ENCODE measurements around the gene COG2. TPM values are rescaled to one million over a fixed set of nuclear protein-coding genes. Genes with fewer than 3 reads are reported as not detected.
A peak's percentile ranks its signal among the peaks of the same experiment; 100 is the strongest.

Gene COG2
- total and polyA plus RNA-seq, 2 of the 13 experiments (the other 11 are each of a cell fraction or from before 2014, with no cell fraction given), result 16.8 to 36.3 TPM

DNA sequence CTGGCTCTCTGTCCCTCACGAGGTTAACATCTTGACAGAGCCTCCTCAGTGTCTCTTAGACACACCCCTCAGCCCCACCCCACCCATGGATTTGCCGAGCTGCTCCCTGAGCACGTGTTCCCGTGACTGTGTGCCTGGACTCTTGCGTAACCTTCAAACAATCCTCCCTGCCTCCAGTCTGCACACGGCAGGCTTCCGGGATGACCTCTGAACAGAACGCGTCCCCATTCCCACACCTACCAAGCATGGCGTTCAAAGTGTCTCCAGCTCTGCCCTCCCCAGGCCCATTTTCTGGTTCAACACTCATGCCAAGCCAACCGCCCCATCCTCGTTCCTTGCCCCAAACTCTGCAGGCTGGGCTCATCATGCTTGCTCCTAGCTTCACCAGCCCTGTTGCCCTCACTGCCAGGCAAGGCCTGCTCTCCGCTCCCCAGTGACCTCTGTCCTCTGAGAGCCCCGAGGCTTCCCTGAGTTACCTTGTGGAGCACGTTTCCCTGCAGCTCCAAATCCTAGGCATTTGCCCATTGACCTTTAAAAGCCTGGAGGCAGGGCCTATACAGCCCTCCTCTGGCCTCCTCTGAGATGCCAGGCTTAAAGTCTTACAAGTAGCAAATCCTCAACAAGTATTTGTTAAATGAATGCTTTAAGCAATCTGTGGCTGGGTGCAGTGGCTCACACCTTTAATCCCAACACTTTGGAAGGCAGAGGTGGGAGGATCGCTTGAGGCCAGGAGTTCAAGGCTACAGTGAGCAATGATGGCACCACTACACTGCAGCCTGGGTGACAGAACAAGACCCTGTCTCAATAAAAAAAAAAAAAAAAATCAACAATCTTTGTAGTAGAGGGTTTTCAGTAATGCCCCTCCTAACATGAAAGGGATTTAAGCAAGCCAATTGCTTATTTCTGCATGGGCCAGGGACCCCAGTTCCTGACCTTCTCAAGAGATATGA is 66.6 kb downstream of the COG2 start (continued):
- TF ChIP-seq ZNF431 (CRISPR knock-in tag; IDR thresholded peaks at IDR 0.05; ENCODE audit: borderline replicate concordance, low read depth), result peak; percentile 36; the same call in 1 of the 2 replicates
- TF ChIP-seq ATF4 (CRISPR knock-in tag; IDR thresholded peaks at IDR 0.05), result peak in 1 of 2 experiments; percentile 63; a peak in 1 of 4 replicates
- peak; percentile 81 for TF ChIP-seq GABPB1 (CRISPR knock-in tag; IDR thresholded peaks at IDR 0.05)
- TF ChIP-seq HNRNPL (IDR thresholded peaks at IDR 0.05; ENCODE audit: low read depth, low read length), result peak; percentile 86
- peak; percentile 32; the same call in 1 of the 2 replicates for TF ChIP-seq SNAPC5 (CRISPR knock-in tag; IDR thresholded peaks at IDR 0.05; ENCODE audit: borderline replicate concordance)
- TF ChIP-seq TEAD3 (CRISPR knock-in tag; optimal IDR thresholded peaks at IDR 0.05; ENCODE audit: borderline replicate concordance), result peak; percentile 89
- TF ChIP-seq, protein P1, sequence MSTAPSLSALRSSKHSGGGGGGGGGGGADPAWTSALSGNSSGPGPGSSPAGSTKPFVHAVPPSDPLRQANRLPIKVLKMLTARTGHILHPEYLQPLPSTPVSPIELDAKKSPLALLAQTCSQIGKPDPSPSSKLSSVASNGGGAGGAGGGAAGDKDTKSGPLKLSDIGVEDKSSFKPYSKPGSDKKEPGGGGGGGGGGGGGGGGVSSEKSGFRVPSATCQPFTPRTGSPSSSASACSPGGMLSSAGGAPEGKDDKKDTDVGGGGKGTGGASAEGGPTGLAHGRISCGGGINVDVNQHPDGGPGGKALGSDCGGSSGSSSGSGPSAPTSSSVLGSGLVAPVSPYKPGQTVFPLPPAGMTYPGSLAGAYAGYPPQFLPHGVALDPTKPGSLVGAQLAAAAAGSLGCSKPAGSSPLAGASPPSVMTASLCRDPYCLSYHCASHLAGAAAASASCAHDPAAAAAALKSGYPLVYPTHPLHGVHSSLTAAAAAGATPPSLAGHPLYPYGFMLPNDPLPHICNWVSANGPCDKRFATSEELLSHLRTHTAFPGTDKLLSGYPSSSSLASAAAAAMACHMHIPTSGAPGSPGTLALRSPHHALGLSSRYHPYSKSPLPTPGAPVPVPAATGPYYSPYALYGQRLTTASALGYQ (CRISPR knock-in tag; IDR thresholded peaks at IDR 0.05), result peak; percentile 71; the same call in 1 of the 2 replicates
- TF ChIP-seq HNF1A (IDR thresholded peaks at IDR 0.05; ENCODE audit: low read depth), result peak; percentile 58; the same call in 1 of the 2 replicates
- TF ChIP-seq HNF1A (CRISPR knock-in tag; IDR thresholded peaks at IDR 0.05; ENCODE audit: borderline replicate concordance), result peak; percentile 90
- peak; percentile 81; the same call in 1 of the 2 replicates for TF ChIP-seq PPARG (CRISPR knock-in tag; conservative IDR thresholded peaks at IDR 0.05)
- TF ChIP-seq ZNF275 (CRISPR knock-in tag; IDR thresholded peaks at IDR 0.05; ENCODE audit: borderline replicate concordance), result peak; percentile 49; the same call in 1 of the 2 replicates
- TF ChIP-seq SAFB2 (CRISPR knock-in tag; IDR thresholded peaks at IDR 0.05; ENCODE audit: borderline replicate concordance, low read depth), result peak; percentile 96
- peak; percentile 89; the same call in 1 of the 2 replicates for TF ChIP-seq ZNF749 (CRISPR knock-in tag; IDR thresholded peaks at IDR 0.05; ENCODE audit: borderline replicate concordance)
- TF ChIP-seq, protein P2, sequence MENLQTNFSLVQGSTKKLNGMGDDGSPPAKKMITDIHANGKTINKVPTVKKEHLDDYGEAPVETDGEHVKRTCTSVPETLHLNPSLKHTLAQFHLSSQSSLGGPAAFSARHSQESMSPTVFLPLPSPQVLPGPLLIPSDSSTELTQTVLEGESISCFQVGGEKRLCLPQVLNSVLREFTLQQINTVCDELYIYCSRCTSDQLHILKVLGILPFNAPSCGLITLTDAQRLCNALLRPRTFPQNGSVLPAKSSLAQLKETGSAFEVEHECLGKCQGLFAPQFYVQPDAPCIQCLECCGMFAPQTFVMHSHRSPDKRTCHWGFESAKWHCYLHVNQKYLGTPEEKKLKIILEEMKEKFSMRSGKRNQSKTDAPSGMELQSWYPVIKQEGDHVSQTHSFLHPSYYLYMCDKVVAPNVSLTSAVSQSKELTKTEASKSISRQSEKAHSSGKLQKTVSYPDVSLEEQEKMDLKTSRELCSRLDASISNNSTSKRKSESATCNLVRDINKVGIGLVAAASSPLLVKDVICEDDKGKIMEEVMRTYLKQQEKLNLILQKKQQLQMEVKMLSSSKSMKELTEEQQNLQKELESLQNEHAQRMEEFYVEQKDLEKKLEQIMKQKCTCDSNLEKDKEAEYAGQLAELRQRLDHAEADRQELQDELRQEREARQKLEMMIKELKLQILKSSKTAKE (CRISPR knock-in tag; IDR thresholded peaks at IDR 0.05; ENCODE audit: borderline replicate concordance), result peak; percentile 96
